K562 (cell line): Measurements from ENCODE around the gene RAB31. TPM values are rescaled to one million over a fixed set of nuclear protein-coding genes. Genes with fewer than 3 reads are reported as not detected.
A peak's percentile ranks its signal among the peaks of the same experiment; 100 is the strongest.

Experiments used
- KAT8 ChIP-seq: fragments of 450-650 bp; IDR thresholded peaks from 2 replicates; pipeline ENCODE4 v1.6.1; 2016; ENCODE audit warnings: low read depth, mild to moderate bottlenecking
- POLR3G ChIP-seq: IDR thresholded peaks from 2 replicates; pipeline ENCODE4 v1.6.1; 2011; ENCODE audit not compliant: insufficient read length, insufficient replicate concordance; ENCODE audit errors: extremely low read depth
- TAF15 ChIP-seq: fragments of 200-400 bp; formaldehyde crosslinking; IDR thresholded peaks from 2 replicates; pipeline ENCODE4 v1.6.1; 2017; ENCODE audit warnings: mild to moderate bottlenecking, low read depth, low read length, moderate library complexity
- ZNF274 ChIP-seq: IDR thresholded peaks from 2 replicates; pipeline ENCODE4 v1.6.1; 2011; ENCODE audit warnings: low read depth, mild to moderate bottlenecking, low read length, moderate library complexity, borderline replicate concordance
- polyA plus RNA-seq, 8 experiments: library from polyadenylated mRNA; depleted of rRNA in 4 of 8; stranded (reverse) in 5 of 8; unstranded in 3 of 8; fragments of >200 nt; fragmentation: Nextera tagmentation in 2 of 8; fragmentation: Illumina TruSeq in 1 of 8; extraction: Ambion mirVana in 2 of 8; extraction: Trizol in 1 of 8; gene quantifications; 2 replicates each; pipeline versions ENCODE4 v1.2.1 to v1.2.3, GENCODE V29; 2011 to 2014; ENCODE audit warnings: inconsistent platforms in 1 of 8, missing spikeins in 1 of 8
- total RNA-seq, 7 experiments: library from RNA; depleted of rRNA in 6 of 7; stranded (reverse); fragments of >200 nt in 6 of 7; fragmentation: Illumina TruSeq in 2 of 7; extraction: Trizol in 2 of 7; gene quantifications; 2 replicates each; pipeline versions ENCODE4 v1.2.1 to v1.2.3, GENCODE V29; 2011 to 2021; ENCODE audit warnings: low replicate concordance in 1 of 7
- TF ChIP-seq, protein P1 (sequence below), 2 experiments: fragments of 450-650 bp in 1 of 2; sonication (generic) in 1 of 2; formaldehyde crosslinking in 1 of 2; IDR thresholded peaks in 1 of 2; conservative IDR thresholded peaks in 1 of 2; 2 replicates each; pipeline versions ENCODE4 v1.6.1 to v1.8.1; 2016 to 2023; ENCODE audit warnings: mild to moderate bottlenecking in 2 of 2, moderate library complexity in 2 of 2, inconsistent platforms in 1 of 2, missing genetic modification reagents in 1 of 2
- TF ChIP-seq, protein P2 (sequence below): sonication (generic); formaldehyde crosslinking; IDR thresholded peaks from 2 replicates; pipeline ENCODE4 v1.8.0; 2023; ENCODE audit warnings: missing genetic modification reagents, mild to moderate bottlenecking, borderline replicate concordance

RAB31 gene
- total and polyA plus RNA-seq, 9 of the 15 experiments (the other 6 are each of a cell fraction or from before 2014, with no cell fraction given): 20.7 to 70.4 (median 41.3) TPM

DNA sequence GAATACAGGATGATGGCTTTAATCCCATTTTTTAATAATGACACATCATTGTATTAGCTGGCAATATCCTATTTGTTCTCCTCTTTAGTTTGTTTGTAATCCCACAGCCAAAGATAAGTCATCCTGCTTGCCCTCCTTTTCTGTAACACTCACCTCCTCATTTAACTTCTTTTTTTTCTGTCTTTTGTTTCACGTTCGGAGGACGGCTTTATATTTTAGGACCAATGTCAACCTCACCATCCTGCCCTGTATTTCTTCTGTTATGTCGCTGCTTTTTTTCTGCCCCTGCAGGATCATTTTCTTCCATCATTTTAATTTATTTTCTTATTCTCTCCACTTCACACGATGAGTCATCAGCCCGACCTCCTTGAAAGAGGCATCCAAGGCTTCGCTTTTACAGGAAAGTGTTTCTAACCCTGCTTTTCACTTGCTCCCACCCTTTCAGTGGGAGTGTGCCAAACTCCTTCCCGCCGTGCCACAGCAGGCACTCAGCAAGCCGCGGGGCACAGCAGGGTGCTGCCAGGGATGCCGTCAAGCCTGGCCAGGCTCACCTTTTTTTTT is 11.4 kb downstream of the RAB31 start (continued):
- TF ChIP-seq ZNF274 (no peak), POLR3G (no peak), TAF15 (no peak), KAT8 (no peak)
- TF ChIP-seq, protein P1, sequence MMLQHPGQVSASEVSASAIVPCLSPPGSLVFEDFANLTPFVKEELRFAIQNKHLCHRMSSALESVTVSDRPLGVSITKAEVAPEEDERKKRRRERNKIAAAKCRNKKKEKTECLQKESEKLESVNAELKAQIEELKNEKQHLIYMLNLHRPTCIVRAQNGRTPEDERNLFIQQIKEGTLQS (IDR thresholded peaks at IDR 0.05): peak; percentile 92
- TF ChIP-seq, protein P1 (CRISPR knock-in tag; conservative IDR thresholded peaks at IDR 0.05): no peak
- TF ChIP-seq, protein P2, sequence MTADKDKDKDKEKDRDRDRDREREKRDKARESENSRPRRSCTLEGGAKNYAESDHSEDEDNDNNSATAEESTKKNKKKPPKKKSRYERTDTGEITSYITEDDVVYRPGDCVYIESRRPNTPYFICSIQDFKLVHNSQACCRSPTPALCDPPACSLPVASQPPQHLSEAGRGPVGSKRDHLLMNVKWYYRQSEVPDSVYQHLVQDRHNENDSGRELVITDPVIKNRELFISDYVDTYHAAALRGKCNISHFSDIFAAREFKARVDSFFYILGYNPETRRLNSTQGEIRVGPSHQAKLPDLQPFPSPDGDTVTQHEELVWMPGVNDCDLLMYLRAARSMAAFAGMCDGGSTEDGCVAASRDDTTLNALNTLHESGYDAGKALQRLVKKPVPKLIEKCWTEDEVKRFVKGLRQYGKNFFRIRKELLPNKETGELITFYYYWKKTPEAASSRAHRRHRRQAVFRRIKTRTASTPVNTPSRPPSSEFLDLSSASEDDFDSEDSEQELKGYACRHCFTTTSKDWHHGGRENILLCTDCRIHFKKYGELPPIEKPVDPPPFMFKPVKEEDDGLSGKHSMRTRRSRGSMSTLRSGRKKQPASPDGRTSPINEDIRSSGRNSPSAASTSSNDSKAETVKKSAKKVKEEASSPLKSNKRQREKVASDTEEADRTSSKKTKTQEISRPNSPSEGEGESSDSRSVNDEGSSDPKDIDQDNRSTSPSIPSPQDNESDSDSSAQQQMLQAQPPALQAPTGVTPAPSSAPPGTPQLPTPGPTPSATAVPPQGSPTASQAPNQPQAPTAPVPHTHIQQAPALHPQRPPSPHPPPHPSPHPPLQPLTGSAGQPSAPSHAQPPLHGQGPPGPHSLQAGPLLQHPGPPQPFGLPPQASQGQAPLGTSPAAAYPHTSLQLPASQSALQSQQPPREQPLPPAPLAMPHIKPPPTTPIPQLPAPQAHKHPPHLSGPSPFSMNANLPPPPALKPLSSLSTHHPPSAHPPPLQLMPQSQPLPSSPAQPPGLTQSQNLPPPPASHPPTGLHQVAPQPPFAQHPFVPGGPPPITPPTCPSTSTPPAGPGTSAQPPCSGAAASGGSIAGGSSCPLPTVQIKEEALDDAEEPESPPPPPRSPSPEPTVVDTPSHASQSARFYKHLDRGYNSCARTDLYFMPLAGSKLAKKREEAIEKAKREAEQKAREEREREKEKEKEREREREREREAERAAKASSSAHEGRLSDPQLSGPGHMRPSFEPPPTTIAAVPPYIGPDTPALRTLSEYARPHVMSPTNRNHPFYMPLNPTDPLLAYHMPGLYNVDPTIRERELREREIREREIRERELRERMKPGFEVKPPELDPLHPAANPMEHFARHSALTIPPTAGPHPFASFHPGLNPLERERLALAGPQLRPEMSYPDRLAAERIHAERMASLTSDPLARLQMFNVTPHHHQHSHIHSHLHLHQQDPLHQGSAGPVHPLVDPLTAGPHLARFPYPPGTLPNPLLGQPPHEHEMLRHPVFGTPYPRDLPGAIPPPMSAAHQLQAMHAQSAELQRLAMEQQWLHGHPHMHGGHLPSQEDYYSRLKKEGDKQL (CRISPR knock-in tag): no peak
